ENCODE data around the gene AGAP1.
"Not testable (repeated sequence)": the region's sequence is repeated elsewhere in the genome, so short reads cannot be mapped to it uniquely, and the experiment has no call there.

- not testable (repeated sequence) for TF ChIP-seq CTCF, POLR2A (IDR thresholded peaks at IDR 0.05)
Observed at GRCh38 chr2:236090826-236091225, 597.0 kb downstream of the AGAP1 start.
